Measurements from ENCODE around the gene OR5M10.
"Not testable (repeated sequence)": the region's sequence is repeated elsewhere in the genome, so short reads cannot be mapped to it uniquely, and the experiment has no call there.

Gene OR5M10

GRCh38 chr11:56577621-56578020, at the start of gene OR5M10:
OR5M10 (minus strand) TSS chr11:56577721; CDS start chr11:56577721, 0 bp downstream.
- no peak for DNase-seq (ENCODE audit: low spot score)

- DNase-seq (ENCODE audit: low spot score) = no peak
Measured at GRCh38 chr11:56625946-56626345, 48.4 kb upstream of the OR5M10 start.

GRCh38 chr11:56624661-56625110, 47.2 kb upstream of the OR5M10 start:
- peak; percentile 71 for DNase-seq (ENCODE audit: low spot score)

- no peak for DNase-seq (ENCODE audit: low spot score)
Measured at GRCh38 chr11:56611174-56611573, 33.7 kb upstream of the OR5M10 start.

- DNase-seq (ENCODE audit: low spot score) = not testable (repeated sequence)
Measured at GRCh38 chr11:56592088-56592717, 14.7 kb upstream of the OR5M10 start.

- no peak for DNase-seq (ENCODE audit: low spot score)
Measured at GRCh38 chr11:56558574-56558973, 18.9 kb downstream of the OR5M10 start.

- DNase-seq (ENCODE audit: low spot score) = not testable (repeated sequence)
Measured at GRCh38 chr11:56554691-56555090, 22.8 kb downstream of the OR5M10 start.

- no peak for DNase-seq (ENCODE audit: low spot score)
Measured at GRCh38 chr11:56545531-56545930, 32.0 kb downstream of the OR5M10 start.

- no peak for DNase-seq (ENCODE audit: low spot score)
Measured at GRCh38 chr11:56543739-56544138, 33.8 kb downstream of the OR5M10 start.

- no peak for DNase-seq (ENCODE audit: low spot score)
Measured at GRCh38 chr11:56543157-56543556, 34.4 kb downstream of the OR5M10 start, which contains the start of gene OR5M11. OR5M11 (minus strand) TSS chr11:56543257; CDS start chr11:56543257, 0 bp downstream.

GRCh38 chr11:56533054-56533740, 44.3 kb downstream of the OR5M10 start:
- DNase-seq (ENCODE audit: low spot score) = no peak

- DNase-seq (ENCODE audit: low spot score) = no peak
Measured at GRCh38 chr11:56531856-56532255, 45.7 kb downstream of the OR5M10 start.
